Endothelial cell of umbilical vein (primary cell): ENCODE data around the gene NRXN3.

ENCODE experiments used
- EZH2 ChIP-seq: IDR thresholded peaks from 2 replicates; pipeline ENCODE4 v1.6.1; 2012; ENCODE audit warnings: borderline replicate concordance, low read depth, mild to moderate bottlenecking, moderate library complexity, low read length, inconsistent platforms; ENCODE audit not compliant: severe bottlenecking
- JUN ChIP-seq: IDR thresholded peaks from 2 replicates; pipeline ENCODE4 v1.6.1; 2011; ENCODE audit warnings: borderline replicate concordance, low read depth; ENCODE audit not compliant: insufficient read length, insufficient read depth
- POLR2A ChIP-seq: IDR thresholded peaks from 2 replicates; pipeline ENCODE4 v1.6.1; 2012; ENCODE audit warnings: low read depth, mild to moderate bottlenecking, control low read depth, low read length
- POLR2AphosphoS5 ChIP-seq: IDR thresholded peaks from 2 replicates; pipeline ENCODE4 v1.6.1; 2012; ENCODE audit warnings: low read depth, mild to moderate bottlenecking, control low read depth, low read length, moderate library complexity; ENCODE audit not compliant: insufficient read depth
- TF ChIP-seq, protein P1 (sequence below), 2 donors: IDR thresholded peaks; 1 replicate in 1 of 2; 2 replicates in 1 of 2; pipeline ENCODE4 v1.5.1; 2011; ENCODE audit warnings: low read length in 2 of 2, mild to moderate bottlenecking in 2 of 2, moderate library complexity in 2 of 2, control low read depth in 1 of 2, inconsistent platforms in 1 of 2, low read depth in 1 of 2; ENCODE audit not compliant: insufficient read depth in 1 of 2; ENCODE audit errors: extremely low read depth in 1 of 2
- TF ChIP-seq, protein P2 (sequence below): IDR thresholded peaks from 2 replicates; pipeline ENCODE4 v1.6.1; 2011; ENCODE audit not compliant: insufficient read depth, insufficient read length

DNA sequence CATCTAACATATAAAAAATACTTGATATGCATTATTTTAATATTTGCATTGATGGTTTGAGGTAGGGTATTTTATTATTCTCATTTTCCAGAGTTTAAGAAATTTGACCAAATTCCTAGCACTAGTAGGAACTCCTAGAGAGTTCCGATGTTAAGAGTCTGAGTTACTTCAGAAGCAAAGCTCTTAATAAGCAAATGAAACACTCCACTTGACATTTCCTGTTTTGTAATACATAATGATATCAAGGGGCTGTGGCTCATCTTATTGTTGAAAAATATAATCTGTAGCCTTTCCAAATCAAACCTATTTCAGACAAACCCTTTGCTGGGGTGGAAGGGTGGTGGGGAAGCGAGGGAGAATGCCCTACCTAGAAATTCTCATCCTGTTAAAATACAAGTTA is 1685.6 kb downstream of the NRXN3 start:
- TF ChIP-seq, protein P1, sequence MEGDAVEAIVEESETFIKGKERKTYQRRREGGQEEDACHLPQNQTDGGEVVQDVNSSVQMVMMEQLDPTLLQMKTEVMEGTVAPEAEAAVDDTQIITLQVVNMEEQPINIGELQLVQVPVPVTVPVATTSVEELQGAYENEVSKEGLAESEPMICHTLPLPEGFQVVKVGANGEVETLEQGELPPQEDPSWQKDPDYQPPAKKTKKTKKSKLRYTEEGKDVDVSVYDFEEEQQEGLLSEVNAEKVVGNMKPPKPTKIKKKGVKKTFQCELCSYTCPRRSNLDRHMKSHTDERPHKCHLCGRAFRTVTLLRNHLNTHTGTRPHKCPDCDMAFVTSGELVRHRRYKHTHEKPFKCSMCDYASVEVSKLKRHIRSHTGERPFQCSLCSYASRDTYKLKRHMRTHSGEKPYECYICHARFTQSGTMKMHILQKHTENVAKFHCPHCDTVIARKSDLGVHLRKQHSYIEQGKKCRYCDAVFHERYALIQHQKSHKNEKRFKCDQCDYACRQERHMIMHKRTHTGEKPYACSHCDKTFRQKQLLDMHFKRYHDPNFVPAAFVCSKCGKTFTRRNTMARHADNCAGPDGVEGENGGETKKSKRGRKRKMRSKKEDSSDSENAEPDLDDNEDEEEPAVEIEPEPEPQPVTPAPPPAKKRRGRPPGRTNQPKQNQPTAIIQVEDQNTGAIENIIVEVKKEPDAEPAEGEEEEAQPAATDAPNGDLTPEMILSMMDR (IDR thresholded peaks at IDR 0.05; ENCODE audit: extremely low read depth in 1 of 2, insufficient read depth in 1 of 2, low read depth in 1 of 2, low read length in 2 of 2), result no peak
- TF ChIP-seq POLR2A, result no peak
- TF ChIP-seq JUN, result no peak
- TF ChIP-seq POLR2AphosphoS5, result no peak
- TF ChIP-seq EZH2, result no peak
- TF ChIP-seq, protein P2, sequence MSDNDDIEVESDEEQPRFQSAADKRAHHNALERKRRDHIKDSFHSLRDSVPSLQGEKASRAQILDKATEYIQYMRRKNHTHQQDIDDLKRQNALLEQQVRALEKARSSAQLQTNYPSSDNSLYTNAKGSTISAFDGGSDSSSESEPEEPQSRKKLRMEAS, result no peak
